Hippocampal formation (tissue), 2 donors: ENCODE measurements around the gene DMKN.
"Not testable (repeated sequence)": the region's sequence is repeated elsewhere in the genome, so short reads cannot be mapped to it uniquely, and the experiment has no call there.

Experiments used
- DNase-seq, 2 donors: peaks; one replicate each; lab custom pipeline; 2025; lab: John Stamatoyannopoulos, UW

DMKN gene

DNA sequence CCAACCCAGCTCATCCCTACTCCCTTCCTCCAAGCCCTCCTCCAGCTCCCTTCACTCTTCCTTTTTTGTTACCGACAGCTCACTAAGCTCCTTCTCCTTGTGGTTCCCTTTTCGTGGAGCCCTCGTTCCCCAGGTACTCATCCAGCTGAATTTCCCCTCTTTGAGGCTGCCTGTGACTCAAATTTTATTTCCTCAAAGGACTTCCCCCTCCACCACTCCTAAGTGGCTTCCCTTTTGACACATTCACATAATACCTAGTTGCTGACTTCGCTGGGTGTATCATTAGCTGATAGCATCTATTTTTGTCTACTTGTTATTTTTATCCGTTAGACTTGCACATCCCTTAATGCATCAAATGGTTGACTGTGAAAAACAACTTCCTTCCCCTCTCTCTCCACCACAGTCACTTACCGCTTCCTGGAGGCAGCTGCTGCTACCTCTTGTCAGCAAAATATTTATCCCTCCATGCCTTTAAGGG lies 50.9 kb downstream of the DMKN start:
- peak in 1 of 2 donors; percentile 21 for DNase-seq

- DNase-seq: not testable (repeated sequence)
Observed at GRCh38 chr19:35461788-35462187, 51.7 kb downstream of the DMKN start.

DNA sequence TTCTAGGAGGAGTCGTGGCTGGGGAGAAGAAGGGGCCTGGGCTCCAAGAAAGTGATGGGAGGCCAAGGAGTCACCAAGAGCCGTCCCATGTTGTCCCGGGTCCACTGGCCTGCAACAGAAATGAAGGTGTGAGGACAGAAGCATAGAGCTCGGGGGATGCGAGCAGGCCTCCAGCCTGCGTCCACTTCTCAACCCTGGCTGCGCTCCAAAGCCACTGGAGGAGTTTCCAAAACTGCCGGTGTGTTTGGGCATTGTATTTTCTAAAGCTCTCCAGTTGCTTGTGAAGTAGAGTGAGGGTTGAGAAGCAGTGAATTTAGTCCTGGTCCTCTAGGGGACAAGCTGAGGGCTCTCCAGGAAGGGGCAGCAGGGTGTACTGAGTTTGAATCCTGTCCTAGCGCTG lies 52.4 kb downstream of the DMKN start:
- no peak for DNase-seq

- DNase-seq: no peak
Observed at GRCh38 chr19:35460608-35461007, 52.8 kb downstream of the DMKN start.

DNA sequence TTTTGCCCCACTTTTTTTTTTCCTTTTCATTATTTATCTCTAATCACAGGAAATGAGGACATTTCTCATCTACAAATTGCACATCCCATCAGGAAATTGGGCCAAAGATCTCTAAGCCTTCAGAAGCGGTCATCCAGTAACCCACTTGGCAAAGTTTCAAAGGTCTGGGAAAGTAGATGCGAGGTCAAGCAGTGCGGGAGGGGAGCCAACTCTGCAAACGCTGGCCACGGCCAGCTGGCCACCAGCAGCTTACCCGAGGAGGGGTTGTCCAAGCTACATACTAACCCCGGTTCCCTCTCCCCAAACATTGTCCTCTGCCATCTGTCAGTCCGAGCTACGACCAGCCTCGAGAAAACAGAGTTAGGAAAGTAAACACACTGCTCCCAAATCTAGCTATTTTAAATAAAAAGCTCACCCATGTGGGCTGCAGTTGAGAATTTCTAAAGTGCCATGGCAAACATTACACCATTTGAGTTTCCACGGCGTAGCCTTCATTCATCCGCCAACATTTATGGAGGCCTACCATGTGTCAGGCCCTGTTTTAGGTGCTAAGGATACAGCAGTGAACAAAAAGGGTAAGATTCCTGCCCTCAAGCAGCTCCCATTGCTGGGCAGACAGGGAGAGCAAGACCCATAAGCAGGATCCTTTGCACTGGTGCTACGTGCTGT lies 53.9 kb downstream of the DMKN start:
- DNase-seq: no peak

GRCh38 chr19:35458731-35459391 lies 54.6 kb downstream of the DMKN start:
- no peak for DNase-seq

DNA sequence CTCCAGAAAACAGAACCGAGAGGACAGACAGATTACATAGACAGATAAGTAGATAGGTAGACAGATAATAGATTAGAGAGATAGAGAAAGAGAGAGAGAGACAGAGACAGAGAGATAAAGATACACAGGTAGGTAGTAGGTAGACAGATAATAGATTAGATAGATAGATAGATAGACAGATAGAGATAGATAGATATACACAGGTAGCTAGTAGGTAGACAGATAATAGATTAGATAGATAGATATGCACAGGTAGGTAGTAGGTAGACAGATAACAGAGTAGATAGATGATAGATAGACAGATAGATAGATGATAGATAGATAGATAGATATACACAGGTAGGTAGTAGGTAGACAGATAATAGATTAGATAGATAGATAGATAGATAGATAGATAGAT lies 55.3 kb downstream of the DMKN start:
- DNase-seq: no peak

DNA sequence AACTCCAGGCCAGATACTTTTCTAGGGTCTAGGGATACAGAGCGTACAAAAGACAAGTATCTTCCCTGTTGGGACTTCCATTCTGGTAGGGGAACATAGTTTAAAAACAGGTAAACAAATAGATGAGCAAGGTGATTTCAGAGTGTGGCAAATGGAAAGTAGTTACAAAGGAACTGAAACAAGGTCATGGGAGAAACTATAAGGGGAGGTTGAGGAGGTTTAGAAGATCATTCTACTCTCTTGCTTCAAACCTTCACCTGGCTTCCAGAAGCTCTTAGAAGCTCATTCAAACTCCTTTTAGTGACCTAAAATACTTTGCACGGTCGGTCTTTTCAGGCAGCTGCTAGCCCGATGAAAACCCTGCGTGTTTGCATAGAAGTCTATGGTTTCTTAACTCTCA lies 56.3 kb downstream of the DMKN start:
- no peak for DNase-seq

GRCh38 chr19:35455616-35456201 lies 57.7 kb downstream of the DMKN start:
- no peak for DNase-seq

- no peak for DNase-seq
Observed at GRCh38 chr19:35454663-35455062, 58.8 kb downstream of the DMKN start.

DNA sequence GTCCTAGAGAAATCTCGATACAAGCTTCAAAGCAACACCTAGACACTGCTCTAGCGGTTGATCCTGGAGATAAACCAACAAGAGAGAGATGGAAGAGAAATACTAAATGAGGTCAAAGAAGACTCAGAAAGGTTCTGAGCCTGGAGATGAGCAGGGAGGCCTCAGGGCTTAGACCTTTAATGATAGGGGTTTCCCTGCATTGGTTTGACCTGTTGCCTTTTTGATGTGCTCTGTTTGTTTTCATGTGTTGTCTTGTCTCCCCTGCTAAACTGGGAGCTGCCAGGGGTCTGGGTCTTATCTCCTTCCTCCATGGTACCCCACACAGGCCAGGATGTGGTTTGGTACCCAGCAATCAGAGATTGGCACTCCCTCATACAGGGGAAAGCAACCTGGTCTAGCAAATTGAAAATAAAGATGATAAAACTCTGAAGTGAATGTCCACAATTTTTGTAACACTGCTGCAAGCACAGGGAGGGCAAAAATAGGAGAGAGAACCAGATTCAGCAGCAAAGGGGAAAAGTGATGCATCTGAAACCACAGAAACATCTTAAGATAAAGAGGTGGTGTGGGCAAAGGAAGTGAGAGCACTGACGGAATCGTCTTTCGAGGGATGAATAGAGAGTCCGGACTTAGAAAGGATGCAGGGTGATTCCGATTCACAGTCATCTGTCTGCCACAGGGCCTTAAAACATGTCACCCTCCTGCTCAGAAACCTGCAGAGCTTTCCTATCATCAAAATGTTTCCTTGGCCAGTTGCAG lies 61.9 kb downstream of the DMKN start:
- DNase-seq: no peak

GRCh38 chr19:35449359-35450043 lies 63.9 kb downstream of the DMKN start:
- DNase-seq: no peak

GRCh38 chr19:35447606-35448469 lies 65.6 kb downstream of the DMKN start, which contains the start of gene FFAR2:
TSS of gene FFAR2 (plus strand) at chr19:35448257. CDS start at chr19:35449715, 1,458 bp downstream.
- no peak for DNase-seq
